WERI-Rb-1 (cell line): ENCODE data around the gene RNF223.

Experiments
- DNase-seq: peaks from one replicate; pipeline ENCODE4 v3.0.0-alpha.2; 2020
- H3K27ac ChIP-seq: fragments of 250-450 bp; sonication (Bioruptor Pico); 2 replicates; pipeline ENCODE4 v1.5.1; 2020; ENCODE audit warnings: mild to moderate bottlenecking, moderate library complexity
- H3K27me3 ChIP-seq: fragments of 250-450 bp; sonication (Bioruptor Pico); 2 replicates; pipeline ENCODE4 v1.5.1; 2021; ENCODE audit warnings: mild to moderate bottlenecking, low read depth, moderate library complexity; ENCODE audit not compliant: insufficient read depth, severe bottlenecking
- H3K36me3 ChIP-seq: fragments of 250-450 bp; sonication (Bioruptor Pico); 2 replicates; pipeline ENCODE4 v1.5.1; 2020; ENCODE audit warnings: mild to moderate bottlenecking, moderate library complexity
- H3K4me3 ChIP-seq: 2 replicates; pipeline ENCODE4 v1.5.1; 2011; ENCODE audit warnings: low read depth, mild to moderate bottlenecking, control low read depth, low read length
- H3K9me3 ChIP-seq: fragments of 250-450 bp; sonication (Bioruptor Pico); 2 replicates; pipeline ENCODE4 v1.5.1; 2021; ENCODE audit warnings: mild to moderate bottlenecking, moderate library complexity; ENCODE audit not compliant: severe bottlenecking
- TF ChIP-seq, protein P1 (sequence below): IDR thresholded peaks from 2 replicates; pipeline ENCODE4 v1.5.1; 2011; ENCODE audit warnings: low read depth, mild to moderate bottlenecking, control low read depth, inconsistent platforms, low read length

Gene RNF223

DNA sequence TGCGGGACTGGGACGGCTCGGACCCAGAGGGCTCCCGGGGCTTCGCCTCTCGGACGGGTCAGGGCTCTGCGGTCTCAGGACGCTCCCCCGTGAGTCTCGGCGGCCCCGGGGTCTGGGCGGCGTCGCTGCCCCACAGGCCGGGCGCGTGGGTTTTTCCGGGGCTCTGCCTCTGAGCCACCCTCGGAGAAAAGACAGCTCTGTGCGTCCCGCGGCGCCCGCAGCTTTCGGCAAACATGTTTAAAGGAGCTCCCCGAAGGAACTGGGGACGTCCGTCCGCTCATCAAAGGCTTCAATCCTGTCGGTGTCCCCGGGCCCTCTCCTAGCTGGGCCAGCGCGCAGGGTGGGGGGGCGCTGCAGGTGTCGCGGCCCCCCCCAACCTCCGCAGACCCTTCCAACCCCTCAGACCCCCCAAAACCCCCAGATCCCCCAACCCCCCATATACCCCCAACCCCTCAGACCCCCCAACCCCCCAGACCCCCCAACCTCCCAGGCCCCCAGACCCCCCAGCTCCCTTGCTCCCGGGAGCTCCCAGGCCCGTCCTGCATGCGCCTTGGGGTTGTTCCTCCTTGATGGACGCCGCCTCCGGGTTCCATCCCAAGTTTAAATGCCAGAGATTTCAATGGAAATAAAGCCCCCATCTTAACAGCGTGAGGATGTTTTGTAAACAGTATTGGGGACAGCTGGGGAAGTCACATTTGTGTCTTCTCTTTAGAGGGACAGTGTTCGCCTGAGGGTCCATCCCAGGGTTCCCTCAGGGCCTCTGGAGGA is 42.8 kb upstream of the RNF223 start:
- Histone ChIP-seq H3K4me3 (peak overlapping the region; percentile 59), H3K27me3 (no peaks in the 10 kb centered on the region), H3K9me3 (no peaks in the 10 kb centered on the region), H3K36me3 (peaks cover 10% of the 10 kb centered on the region), H3K27ac (no peak overlapping the region)
- no peak for DNase-seq
- TF ChIP-seq, protein P1, sequence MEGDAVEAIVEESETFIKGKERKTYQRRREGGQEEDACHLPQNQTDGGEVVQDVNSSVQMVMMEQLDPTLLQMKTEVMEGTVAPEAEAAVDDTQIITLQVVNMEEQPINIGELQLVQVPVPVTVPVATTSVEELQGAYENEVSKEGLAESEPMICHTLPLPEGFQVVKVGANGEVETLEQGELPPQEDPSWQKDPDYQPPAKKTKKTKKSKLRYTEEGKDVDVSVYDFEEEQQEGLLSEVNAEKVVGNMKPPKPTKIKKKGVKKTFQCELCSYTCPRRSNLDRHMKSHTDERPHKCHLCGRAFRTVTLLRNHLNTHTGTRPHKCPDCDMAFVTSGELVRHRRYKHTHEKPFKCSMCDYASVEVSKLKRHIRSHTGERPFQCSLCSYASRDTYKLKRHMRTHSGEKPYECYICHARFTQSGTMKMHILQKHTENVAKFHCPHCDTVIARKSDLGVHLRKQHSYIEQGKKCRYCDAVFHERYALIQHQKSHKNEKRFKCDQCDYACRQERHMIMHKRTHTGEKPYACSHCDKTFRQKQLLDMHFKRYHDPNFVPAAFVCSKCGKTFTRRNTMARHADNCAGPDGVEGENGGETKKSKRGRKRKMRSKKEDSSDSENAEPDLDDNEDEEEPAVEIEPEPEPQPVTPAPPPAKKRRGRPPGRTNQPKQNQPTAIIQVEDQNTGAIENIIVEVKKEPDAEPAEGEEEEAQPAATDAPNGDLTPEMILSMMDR = no peak

DNA sequence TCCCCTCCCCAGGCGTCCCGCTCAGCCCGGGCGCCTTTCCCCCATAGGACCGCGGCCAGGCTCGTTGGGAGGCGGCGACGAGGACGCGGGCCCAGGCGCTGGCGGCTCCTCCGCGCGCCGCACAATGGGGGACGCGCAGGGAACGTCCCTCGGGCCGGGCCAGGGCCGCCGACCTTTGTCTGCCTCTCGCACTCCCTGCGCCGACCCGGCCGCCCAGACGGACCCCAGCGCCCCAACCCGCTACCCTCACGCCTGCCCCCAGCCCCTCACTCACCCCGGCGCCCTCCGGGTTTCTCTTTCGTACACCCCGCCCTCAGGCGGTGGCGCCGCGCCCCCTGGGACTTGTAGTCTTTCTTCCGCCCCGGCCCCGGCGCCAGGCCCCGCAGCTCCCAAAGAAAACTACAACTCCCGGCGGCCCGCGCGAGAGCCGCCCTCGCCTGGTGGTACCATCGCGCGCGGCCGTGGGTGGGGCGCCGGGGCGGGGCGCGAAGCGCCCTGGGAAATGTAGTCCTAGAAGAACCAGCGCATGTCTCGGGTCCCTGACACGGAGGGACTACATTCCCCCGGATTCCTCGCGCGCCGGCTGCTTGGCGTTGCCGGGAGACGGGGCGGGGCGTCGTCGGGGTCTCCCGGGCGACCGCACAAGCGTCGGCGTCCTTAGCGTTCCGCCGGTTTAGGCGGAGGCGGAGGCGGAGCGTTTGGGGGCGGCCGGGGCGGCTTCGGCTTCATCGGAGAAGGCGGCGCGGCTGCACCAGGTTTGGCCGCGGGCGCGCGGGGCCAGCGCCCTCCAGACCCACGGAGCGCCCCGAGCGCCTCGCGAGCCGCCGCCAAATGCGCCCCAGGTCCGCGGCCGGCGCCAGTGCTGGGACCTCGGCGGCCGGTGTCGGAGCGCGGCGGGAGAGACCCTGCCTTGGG is 41.9 kb upstream of the RNF223 start, which contains the start of gene C1orf159:
C1orf159 (minus strand) TSS at position 304 of the 915 bp plus-strand sequence. CDS start 24,546 bp downstream, outside the sequence.
- peak; percentile 99 for DNase-seq
- H3K27ac ChIP-seq = peak within 1 kb of the TSS; percentile 87
- no peaks in the 10 kb centered on the region for H3K9me3 ChIP-seq
- H3K27me3 ChIP-seq = no peaks in the 10 kb centered on the region
- peaks cover 16% of the 10 kb centered on the region for H3K36me3 ChIP-seq
- TF ChIP-seq, protein P1 = no peak
- peak within 1 kb of the TSS; percentile 67 for H3K4me3 ChIP-seq

DNA sequence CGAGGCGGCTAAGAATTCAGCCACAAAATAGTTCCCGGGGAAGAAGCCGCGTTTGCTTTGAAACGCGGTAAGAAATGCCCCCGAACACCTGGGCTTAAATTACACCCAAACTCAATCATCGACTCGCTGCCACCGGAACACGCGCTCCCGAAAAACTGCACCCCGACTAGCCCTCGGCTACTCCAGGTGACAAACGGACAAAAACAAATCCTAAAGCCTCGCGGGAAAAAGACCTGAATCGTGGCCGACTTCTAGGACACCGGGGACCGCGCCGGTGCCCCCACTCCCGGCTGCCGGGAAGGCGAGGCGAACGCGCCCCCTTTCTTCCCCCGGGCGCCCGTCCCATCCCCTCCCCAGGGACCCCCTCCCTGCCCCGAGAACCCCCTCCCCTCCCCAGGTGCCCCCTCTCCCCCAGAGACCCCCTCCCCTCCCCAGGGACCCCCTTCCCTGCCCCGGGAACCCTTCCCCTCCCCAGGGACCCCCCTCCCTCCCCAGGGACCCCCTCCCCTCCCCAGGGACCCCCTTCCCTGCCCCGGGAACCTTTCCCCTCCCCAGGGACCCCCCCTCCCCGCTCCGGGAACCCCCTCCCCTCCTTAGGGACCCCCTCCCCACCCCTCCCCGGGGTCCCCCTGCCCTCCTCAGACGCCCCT is 41.2 kb upstream of the RNF223 start:
- H3K27ac ChIP-seq = peak overlapping the region; percentile 87; the same call in 1 of the 2 replicates
- H3K4me3 ChIP-seq = peak overlapping the region; percentile 67
- H3K36me3 ChIP-seq = peaks cover 16% of the 10 kb centered on the region
- DNase-seq = no peak
- TF ChIP-seq, protein P1 = no peak
- H3K27me3 ChIP-seq = no peaks in the 10 kb centered on the region
- H3K9me3 ChIP-seq = no peaks in the 10 kb centered on the region

DNA sequence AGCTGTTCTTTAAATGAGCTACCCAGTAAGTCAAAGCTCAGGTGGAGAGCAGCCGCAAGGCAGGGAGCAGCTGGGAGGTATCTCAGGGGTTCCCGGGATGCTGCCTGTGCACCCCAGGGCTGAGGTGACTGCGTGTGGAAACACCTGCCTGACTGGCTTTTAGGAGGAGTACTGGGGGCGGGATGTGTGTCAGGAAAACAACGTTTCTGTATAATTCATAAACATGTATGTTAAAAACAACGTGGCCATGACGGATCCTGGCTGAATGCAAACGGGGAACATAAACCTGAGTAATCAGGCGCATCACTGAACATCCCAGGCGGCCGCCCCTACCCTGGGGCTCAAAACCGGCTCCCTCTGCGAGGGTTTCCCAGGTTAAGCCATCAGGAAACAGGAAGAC is 40.3 kb upstream of the RNF223 start:
- TF ChIP-seq, protein P1 = no peak
- Histone ChIP-seq H3K4me3 (no peak overlapping the region), H3K27ac (no peak overlapping the region)

DNA sequence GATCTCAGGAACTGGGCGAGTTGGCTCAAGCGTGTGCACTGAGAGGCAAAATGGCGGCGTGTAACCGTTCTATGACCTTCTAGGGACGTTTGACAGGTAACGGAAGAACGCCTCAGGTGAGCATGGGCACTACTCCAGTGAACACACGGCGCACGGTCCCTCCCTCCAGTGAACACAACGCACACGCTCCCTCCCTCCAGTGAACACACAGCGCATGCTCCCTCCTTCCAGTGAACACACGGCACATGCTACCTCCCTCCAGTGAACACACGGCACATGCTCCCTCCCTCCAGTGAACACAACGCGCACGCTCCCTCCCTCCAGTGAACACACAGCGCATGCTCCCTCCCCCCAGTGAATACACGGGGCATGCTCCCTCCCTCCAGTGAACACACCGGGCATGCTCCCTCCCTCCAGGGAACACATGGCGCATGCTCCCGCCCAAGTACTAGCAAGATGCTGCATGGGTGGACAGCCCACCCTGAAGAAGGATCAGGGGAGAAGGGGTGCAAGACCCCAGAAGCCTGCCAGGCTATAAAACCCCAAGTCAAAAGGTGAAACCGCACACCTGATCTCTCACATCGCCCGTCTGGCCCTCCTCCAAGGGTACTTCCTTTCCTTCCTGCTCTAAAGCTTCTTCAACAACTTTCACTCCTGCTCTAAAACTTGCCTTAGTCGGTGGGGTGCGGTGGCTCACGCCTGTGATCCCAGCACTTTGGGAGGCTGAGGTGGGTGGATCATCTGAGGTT is 38.3 kb upstream of the RNF223 start:
- Histone ChIP-seq H3K9me3 (no peaks in the 10 kb centered on the region), H3K36me3 (peaks cover 16% of the 10 kb centered on the region), H3K4me3 (no peak overlapping the region), H3K27me3 (no peaks in the 10 kb centered on the region), H3K27ac (no peak overlapping the region)
- TF ChIP-seq, protein P1 = no peak
- DNase-seq = no peak

More for the DNA sequence above, 40.3 kb upstream of the RNF223 start:
- H3K27me3 ChIP-seq = no peaks in the 10 kb centered on the region
- H3K36me3 ChIP-seq = peaks cover 16% of the 10 kb centered on the region
- H3K9me3 ChIP-seq = no peaks in the 10 kb centered on the region
- DNase-seq = no peak
